Kidney epithelial cell (primary cell): Measurements from ENCODE around the gene APOL3. TPM values are rescaled to one million over a fixed set of nuclear protein-coding genes. Genes with fewer than 3 reads are reported as not detected.

Source experiments
- DNase-seq: peaks from one replicate; pipeline ENCODE4 v3.0.0-alpha.2; 2010; ENCODE audit warnings: low read depth
- H3K27me3 ChIP-seq: 2 replicates; pipeline ENCODE4 v1.6.0; 2011; ENCODE audit warnings: low read length; ENCODE audit not compliant: control insufficient read depth, insufficient read depth
- H3K36me3 ChIP-seq: 2 replicates; pipeline ENCODE4 v1.5.1; 2011; ENCODE audit warnings: low read length; ENCODE audit not compliant: control insufficient read depth, insufficient read depth
- H3K4me3 ChIP-seq: 2 replicates; pipeline ENCODE4 v1.5.1; 2011; ENCODE audit warnings: low read depth, mild to moderate bottlenecking, control low read depth, low read length
- CTCF ChIP-seq: IDR thresholded peaks from 2 replicates; pipeline ENCODE4 v1.5.1; 2011; ENCODE audit warnings: mild to moderate bottlenecking, moderate library complexity, low read length, control low read depth, inconsistent platforms; ENCODE audit not compliant: insufficient read depth, poor library complexity, severe bottlenecking
- total RNA-seq: library from RNA; depleted of rRNA; stranded (reverse); fragments of >200 nt; gene quantifications from 2 replicates; pipeline ENCODE4 v1.2.3, GENCODE V29; 2015

Gene APOL3
- total RNA-seq, 1 donor from 2014 or later, result 4.4 TPM

GRCh38 chr22:36147196-36147791, 13.3 kb downstream of the APOL3 start:
- no peak for TF ChIP-seq CTCF
- DNase-seq, result no peak
- H3K4me3 ChIP-seq, result no peak overlapping the region
- H3K27me3 ChIP-seq, result peaks cover 6% of the 10 kb centered on the region
- no peaks in the 10 kb centered on the region for H3K36me3 ChIP-seq

- no peak for TF ChIP-seq CTCF
- Histone ChIP-seq H3K36me3 (no peaks in the 10 kb centered on the region), H3K4me3 (no peak overlapping the region), H3K27me3 (peaks cover 6% of the 10 kb centered on the region)
- DNase-seq, result no peak
These were observed 14.7 kb downstream of the APOL3 start for GRCh38 chr22:36145881-36146280.

GRCh38 chr22:36144886-36145541, 15.5 kb downstream of the APOL3 start:
- H3K36me3 ChIP-seq, result no peaks in the 10 kb centered on the region
- peak; percentile 76 for TF ChIP-seq CTCF
- no peak overlapping the region for H3K4me3 ChIP-seq
- H3K27me3 ChIP-seq, result peaks cover 6% of the 10 kb centered on the region
- DNase-seq, result peak; percentile 14

GRCh38 chr22:36143956-36144355, 16.6 kb downstream of the APOL3 start:
- Histone ChIP-seq H3K4me3 (no peak overlapping the region), H3K27me3 (peaks cover 6% of the 10 kb centered on the region)
- no peak for TF ChIP-seq CTCF

GRCh38 chr22:36143066-36143815, 17.3 kb downstream of the APOL3 start:
- peaks cover 6% of the 10 kb centered on the region for H3K27me3 ChIP-seq
- no peaks in the 10 kb centered on the region for H3K36me3 ChIP-seq
- no peak overlapping the region for H3K4me3 ChIP-seq
- no peak for TF ChIP-seq CTCF
- no peak for DNase-seq

More at GRCh38 chr22:36143956-36144355, 16.6 kb downstream of the APOL3 start:
- no peak for DNase-seq
- H3K36me3 ChIP-seq, result no peaks in the 10 kb centered on the region
